ENCODE data around the gene NPHP1.
"Not testable (repeated sequence)": the region's sequence is repeated elsewhere in the genome, so short reads cannot be mapped to it uniquely, and the experiment has no call there.

DNA sequence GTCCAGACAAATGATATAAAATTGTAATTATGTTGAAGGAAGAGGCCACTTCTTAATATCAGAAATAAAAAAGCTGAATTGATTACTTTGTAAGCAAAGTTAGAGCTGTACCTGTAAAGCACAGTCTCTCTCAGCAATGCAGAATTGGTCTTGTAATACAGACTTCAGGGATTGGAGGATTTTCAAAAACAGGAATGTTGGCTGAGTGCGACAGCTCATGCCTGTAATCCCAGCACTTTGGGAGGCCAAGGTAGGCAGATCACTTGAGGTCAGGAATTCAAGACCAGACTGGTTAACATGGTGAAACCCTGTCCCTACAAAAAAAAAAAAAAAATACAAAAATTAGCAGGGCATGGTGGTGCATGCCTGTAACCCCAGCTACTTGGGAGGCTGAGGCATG is 17.8 kb upstream of the NPHP1 start:
- not testable (repeated sequence) for TF ChIP-seq EZH2 (IDR thresholded peaks at IDR 0.05; ENCODE audit: borderline replicate concordance, low read depth, low read length, severe bottlenecking); POLR2AphosphoS5 (IDR thresholded peaks at IDR 0.05; ENCODE audit: insufficient read depth, low read depth, low read length); POLR2A (IDR thresholded peaks at IDR 0.05; ENCODE audit: low read depth, low read length); MYC (IDR thresholded peaks at IDR 0.05; ENCODE audit: low read depth, low read length); GATA2 (IDR thresholded peaks at IDR 0.05; ENCODE audit: insufficient read depth, insufficient read length, low read depth, low read length); FOS (IDR thresholded peaks at IDR 0.05; ENCODE audit: borderline replicate concordance, insufficient read depth, low read length)
- TF ChIP-seq, protein P1, sequence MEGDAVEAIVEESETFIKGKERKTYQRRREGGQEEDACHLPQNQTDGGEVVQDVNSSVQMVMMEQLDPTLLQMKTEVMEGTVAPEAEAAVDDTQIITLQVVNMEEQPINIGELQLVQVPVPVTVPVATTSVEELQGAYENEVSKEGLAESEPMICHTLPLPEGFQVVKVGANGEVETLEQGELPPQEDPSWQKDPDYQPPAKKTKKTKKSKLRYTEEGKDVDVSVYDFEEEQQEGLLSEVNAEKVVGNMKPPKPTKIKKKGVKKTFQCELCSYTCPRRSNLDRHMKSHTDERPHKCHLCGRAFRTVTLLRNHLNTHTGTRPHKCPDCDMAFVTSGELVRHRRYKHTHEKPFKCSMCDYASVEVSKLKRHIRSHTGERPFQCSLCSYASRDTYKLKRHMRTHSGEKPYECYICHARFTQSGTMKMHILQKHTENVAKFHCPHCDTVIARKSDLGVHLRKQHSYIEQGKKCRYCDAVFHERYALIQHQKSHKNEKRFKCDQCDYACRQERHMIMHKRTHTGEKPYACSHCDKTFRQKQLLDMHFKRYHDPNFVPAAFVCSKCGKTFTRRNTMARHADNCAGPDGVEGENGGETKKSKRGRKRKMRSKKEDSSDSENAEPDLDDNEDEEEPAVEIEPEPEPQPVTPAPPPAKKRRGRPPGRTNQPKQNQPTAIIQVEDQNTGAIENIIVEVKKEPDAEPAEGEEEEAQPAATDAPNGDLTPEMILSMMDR (IDR thresholded peaks at IDR 0.05; ENCODE audit: extremely low read depth in 1 of 2, insufficient read depth in 1 of 2, low read depth in 1 of 2, low read length in 2 of 2): not testable (repeated sequence)
